H1 (cell line): ENCODE results near the gene CELF2. TPM values are rescaled to one million over a fixed set of nuclear protein-coding genes. Genes with fewer than 3 reads are reported as not detected.

Source experiments
- BRCA1 ChIP-seq: IDR thresholded peaks from 2 replicates; pipeline ENCODE4 v1.6.1; 2012; ENCODE audit warnings: low read depth, low read length, improper control_type of control experiment
- EZH2 ChIP-seq: fragments of 200-600 bp; sonication (generic); IDR thresholded peaks from 2 replicates; pipeline ENCODE4 v1.7.1; 2012; ENCODE audit warnings: low read depth, mild to moderate bottlenecking, moderate library complexity, low read length, inconsistent platforms; ENCODE audit not compliant: severe bottlenecking
- polyA plus RNA-seq, 7 experiments: library from polyadenylated mRNA; depleted of rRNA in 3 of 7; stranded (reverse) in 5 of 7; unstranded in 2 of 7; fragments of >200 nt in 5 of 7; fragments of 200-250 nt in 2 of 7; gene quantifications; 1 replicate in 5 of 7; 2 replicates in 1 of 7; 4 replicates in 1 of 7; pipeline versions ENCODE4 v1.2.1 to v1.2.3, GENCODE V29; 2011 to 2013; ENCODE audit warnings: missing spikeins in 2 of 7, mixed read lengths in 2 of 7
- total RNA-seq: library from RNA; stranded (reverse); fragmentation: NEBNext Ultra II Directional; extraction: Animal tissue kit (Norgen Biotek cat#: 25700); gene quantifications from 2 replicates; pipeline ENCODE4 v1.2.1, GENCODE V29; 2021

CELF2 gene
- total and polyA plus RNA-seq, 2 of the 8 experiments (the other 6 are each of a cell fraction or from before 2014, with no cell fraction given): 18.3 to 22.7 TPM

- TF ChIP-seq BRCA1 (no peak), EZH2 (no peak)
Observed at GRCh38 chr10:11180228-11180627, 162.6 kb downstream of the CELF2 start (continued).
